D341Med (cell line): Measurements from ENCODE around the gene AXL.
"Not testable (repeated sequence)": the region's sequence is repeated elsewhere in the genome, so short reads cannot be mapped to it uniquely, and the experiment has no call there.

Experiments
- DNase-seq: peaks from one replicate; pipeline ENCODE4 v3.0.0; 2012; ENCODE audit warnings: low spot score

AXL gene

GRCh38 chr19:41276231-41276630, 57.2 kb downstream of the AXL start:
- DNase-seq: no peak

- DNase-seq: no peak
Measured at GRCh38 chr19:41278478-41278877, 59.5 kb downstream of the AXL start.

- DNase-seq: no peak
Measured at GRCh38 chr19:41288673-41289530, 69.9 kb downstream of the AXL start.

- DNase-seq: not testable (repeated sequence)
Measured at GRCh38 chr19:41289814-41290213, 70.8 kb downstream of the AXL start.

- no peak for DNase-seq
Measured at GRCh38 chr19:41294393-41294792, 75.4 kb downstream of the AXL start.

- DNase-seq: no peak
Measured at GRCh38 chr19:41295499-41295898, 76.5 kb downstream of the AXL start.

DNA sequence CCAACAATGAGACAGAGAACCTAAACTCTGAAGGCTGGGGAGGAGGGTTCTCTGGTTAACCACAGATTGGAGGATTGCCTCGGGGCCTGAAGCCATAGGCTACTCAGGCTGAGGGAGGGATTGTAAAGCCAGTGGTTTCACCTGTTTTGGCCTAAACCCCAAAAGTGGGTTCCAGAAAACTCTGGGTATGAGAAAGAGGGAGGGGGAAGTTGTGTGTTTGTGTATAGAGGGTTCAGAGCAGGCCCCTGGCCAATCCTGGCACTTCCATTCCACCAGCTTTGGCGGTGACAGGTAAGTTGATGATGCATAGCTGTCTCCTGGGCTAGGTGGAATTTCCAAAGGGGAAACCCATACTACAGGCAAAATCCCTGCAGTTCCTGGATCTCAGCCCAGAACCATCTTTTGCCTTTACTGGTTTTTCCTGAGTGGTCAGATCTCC, 77.4 kb downstream of the AXL start:
- DNase-seq: no peak

DNA sequence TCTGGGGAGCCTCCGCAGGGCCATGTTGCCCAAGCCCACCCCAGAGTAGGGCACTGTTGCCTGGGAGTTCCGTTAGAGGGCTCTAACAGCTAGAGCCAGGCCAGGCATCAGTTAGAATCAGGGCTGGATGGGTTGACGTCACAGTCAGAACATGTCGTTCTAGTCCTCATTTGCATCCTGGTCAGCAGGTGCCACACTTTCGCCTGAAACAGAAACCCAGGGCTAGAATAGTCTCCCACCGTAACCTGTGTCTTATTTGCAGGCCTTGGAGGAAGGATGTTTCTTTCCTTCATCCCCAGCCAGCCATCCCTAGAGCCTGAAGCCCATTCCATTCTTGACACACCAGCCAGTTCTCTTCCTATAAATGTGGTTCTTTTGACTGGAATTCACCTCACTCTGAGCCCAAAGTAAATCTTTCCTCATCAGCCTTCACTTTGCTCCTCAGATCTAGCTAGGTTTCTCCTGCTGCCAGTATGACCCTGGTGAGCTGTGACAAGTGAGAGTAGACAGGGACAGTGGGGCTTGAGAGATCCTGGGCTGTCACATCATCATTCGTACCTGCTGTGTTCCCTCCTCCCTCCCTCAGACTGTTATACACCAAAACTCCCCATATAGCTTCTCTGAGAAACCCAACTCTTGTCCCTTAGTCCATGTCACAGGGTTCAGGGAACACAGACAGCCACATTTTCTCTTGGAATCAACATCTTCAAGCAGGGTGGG, 78.8 kb downstream of the AXL start:
- no peak for DNase-seq

GRCh38 chr19:41298348-41298964, 79.4 kb downstream of the AXL start:
- DNase-seq: no peak

- DNase-seq: no peak
Measured at GRCh38 chr19:41299046-41299754, 80.2 kb downstream of the AXL start.

- no peak for DNase-seq
Measured at GRCh38 chr19:41299755-41300089, 80.7 kb downstream of the AXL start.

GRCh38 chr19:41300555-41300954, 81.5 kb downstream of the AXL start:
- no peak for DNase-seq

DNA sequence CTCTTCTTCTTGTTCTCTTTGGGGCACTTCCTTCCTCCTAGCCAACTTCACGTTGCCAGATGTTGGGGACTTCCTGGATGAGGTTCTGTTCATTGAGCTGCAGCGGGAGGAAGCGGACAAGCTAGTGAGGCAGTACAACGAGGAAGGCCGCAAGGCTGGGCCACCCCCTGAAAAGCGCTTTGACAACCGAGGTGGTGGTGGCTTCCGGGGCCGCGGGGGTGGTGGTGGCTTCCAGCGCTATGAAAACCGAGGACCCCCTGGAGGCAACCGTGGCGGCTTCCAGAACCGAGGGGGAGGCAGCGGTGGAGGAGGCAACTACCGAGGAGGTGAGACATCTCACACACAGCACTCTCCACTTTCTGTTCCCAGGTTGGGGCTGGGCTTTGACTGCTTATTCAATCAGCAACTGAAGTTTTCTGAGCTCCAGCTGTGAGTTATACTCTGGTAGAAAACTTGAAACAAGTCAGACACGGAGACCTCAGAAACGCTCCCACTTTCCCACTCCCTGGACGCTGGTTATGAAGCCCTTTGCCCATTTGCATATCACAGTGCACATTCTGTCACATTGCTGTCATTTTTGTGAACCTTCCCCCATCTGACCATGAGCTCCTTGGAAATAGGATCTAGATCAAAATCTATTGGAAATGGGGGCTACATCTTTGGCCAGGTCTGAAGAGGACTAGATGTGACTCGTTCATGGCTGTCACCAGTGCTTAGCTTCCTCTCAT, 83.8 kb downstream of the AXL start:
- no peak for DNase-seq

DNA sequence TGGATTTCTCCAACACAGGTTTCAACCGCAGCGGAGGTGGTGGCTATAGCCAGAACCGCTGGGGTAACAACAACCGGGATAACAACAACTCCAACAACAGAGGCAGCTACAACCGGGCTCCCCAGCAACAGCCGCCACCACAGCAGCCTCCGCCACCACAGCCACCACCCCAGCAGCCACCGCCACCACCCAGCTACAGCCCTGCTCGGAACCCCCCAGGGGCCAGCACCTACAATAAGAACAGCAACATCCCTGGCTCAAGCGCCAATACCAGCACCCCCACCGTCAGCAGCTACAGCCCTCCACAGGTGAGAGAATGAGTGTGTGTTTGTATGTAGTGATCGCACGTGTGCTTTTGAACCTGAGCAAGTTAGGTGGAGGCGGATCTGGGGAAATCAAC, 84.9 kb downstream of the AXL start:
- DNase-seq: no peak

DNA sequence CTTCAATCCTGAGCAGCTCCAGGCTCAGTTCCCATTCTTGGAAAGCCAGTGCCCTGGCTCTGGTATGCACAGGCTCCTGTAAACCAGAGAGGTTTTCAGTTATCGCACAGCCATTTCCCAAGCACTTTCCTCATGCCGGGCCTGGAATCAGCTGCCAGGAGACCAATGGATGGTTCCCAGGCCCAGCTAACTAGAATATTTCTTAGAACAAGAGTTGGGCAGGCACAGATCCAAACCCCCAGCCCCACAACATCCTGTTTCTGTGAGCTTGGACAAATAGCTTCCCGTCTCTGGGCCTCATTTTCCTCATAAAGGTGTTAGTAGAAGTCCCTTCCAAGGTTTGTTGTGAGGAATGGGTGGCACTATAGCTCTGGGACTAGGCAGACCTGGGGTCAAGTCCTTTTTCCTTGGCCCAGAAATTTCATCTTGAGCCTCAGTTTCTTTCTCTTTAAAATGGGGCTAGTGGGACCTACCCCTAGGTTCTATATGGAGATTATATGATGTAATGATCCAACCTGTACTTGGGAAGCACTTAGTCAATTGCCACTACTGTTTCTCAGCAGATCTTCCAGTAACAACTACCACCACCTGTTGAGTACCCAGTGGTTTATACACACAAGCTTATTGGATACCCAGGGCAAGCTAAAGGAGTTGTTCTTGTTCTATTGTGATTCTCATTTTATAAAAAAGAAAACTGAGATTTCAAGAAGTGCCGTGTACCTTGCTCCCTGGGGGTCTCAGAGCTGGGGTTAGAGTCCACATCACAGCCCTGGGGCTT, 85.9 kb downstream of the AXL start:
- DNase-seq: no peak

DNA sequence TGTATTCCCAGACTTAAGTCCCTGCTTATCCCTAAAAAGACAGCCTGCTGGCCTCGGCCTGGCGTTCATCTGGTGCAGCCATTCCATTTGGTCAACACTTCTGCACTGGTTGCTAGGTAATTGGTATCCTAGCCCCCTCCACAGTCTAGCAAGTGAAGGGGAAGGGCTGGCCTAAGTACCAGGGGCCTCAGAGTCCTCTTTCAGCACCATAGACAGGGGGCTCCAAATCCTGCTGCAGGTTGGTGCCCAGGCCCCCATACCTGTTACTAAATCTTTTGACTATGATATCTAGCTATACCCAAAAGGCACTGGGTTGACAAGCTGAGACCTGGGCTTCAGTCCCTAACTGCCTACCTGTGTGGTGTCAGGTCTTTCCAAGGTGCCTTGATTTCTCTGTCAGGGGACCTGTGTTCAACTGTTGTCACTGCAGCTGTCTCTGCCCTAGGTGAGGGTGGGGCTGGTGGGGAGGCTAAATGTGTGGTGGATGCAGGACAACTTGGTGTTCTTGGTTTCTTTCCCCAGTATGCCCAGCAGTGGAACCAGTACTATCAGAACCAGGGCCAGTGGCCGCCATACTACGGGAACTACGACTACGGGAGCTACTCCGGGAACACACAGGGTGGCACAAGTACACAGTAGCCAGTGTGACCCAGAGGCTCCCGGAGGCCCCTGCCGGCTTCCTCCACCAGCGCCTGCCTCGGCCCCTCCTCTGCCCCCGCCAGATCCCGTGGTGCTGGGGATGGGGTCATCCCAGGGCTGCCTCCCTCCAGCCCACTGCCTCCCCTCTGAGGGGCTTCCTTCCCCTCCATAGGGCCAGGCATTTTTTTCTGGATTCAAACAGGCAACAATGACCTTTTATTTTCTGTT, 87.1 kb downstream of the AXL start:
- DNase-seq: no peak

DNA sequence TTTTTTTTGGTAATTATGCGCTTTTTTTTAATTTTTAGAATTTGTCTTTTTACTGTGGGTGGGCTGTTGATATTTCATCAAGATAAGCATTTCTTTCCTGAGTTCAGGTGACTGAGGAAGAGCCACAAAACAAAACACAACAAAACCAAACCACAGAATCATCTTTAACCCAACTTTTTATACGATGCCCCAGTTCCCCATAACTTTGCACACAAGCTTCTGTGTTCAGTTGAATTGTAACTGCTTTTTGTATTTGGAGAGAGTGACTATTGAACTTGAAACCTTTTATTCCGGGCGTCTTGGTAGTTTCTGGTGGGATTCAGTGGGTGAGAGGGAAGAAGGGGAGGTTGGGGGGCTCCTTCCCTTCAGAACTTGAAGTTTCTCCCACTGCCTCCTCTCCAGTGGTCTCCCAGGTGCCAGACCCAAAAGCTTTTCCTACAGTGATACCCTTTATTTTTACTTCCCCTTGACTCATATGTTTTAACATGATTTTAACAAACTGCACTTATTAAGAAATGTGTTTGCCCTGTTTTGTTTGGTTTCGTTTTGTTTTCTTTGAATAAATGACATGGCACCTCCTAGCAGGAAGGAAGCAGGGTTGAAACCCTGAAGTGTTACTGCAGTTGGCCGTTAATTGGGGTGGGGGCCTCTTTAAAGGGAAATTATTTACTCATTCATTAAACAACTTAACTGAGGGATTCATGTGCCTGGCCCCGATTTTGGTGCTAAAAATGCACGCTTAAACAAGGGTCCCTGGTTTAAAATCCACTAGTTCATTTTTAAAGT, 88.3 kb downstream of the AXL start:
- no peak for DNase-seq

DNA sequence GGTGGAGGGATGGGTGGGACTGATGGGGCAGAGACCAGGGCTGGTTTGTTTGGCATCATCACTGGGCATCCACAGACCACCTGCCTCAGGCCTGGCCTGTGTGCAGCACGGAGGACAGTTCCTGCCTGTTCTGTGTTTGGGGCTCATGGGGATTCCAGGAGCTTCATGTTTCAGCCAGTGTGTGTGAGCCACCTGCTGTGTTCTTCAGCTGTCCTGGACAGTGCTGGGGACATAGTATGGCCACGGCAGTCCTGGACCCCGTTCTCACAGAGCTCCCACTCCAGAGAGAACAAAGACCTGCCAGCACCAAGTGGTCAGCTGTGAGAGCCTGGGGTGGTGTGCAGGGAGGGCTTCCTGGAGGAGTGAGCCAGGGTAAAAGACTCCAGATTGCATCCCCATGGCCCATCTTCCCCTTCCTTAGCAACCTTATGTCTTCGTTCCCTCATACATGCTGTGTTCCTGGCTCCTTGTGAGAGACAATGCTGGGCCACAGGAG, 89.0 kb downstream of the AXL start:
- DNase-seq: no peak
